Naive thymus-derived CD4-positive, alpha-beta T cell (primary cell): ENCODE data around the gene C2orf49. TPM values are rescaled to one million over a fixed set of nuclear protein-coding genes. Genes with fewer than 3 reads are reported as not detected.

ENCODE experiments used
- ATAC-seq: fragments of 150-1000 bp; cut with Tn5 transposase; 2 replicates; pipeline ENCODE4 v1.10.0; 2021; ENCODE audit warnings: mild to moderate bottlenecking, moderate library complexity
- CTCF ChIA-PET: fragments of 350-600 bp; sonication (Branson Sonifier 250); formaldehyde crosslinking; loops from one replicate; lab custom pipeline; 2021; ENCODE audit warnings: antibody characterized with exemption; lab: Charles Lee
- POLR2A ChIA-PET: fragments of 350-600 bp; sonication (Branson Sonifier 250); formaldehyde crosslinking; loops from one replicate; lab custom pipeline; 2021; ENCODE audit warnings: antibody characterized with exemption, inconsistent platforms; lab: Charles Lee
- DNase-seq, 9 donors: peaks; one replicate each; pipeline versions ENCODE4 v3.0.0 to v3.0.0-alpha.2; 2020 to 2022; ENCODE audit warnings: mixed read lengths in 1 of 9
- H3K27ac ChIP-seq: one replicate; pipeline ENCODE4 v1.7.0; 2013; ENCODE audit warnings: mild to moderate bottlenecking, low read depth, low read length, moderate library complexity
- H3K27me3 ChIP-seq, 2 donors: one replicate each; pipeline ENCODE4 v1.7.0; 2013; ENCODE audit warnings: low read length in 2 of 2, mild to moderate bottlenecking in 2 of 2, moderate library complexity in 2 of 2; ENCODE audit not compliant: control insufficient read depth in 2 of 2, insufficient read depth in 2 of 2
- H3K36me3 ChIP-seq, 3 experiments: 1 replicate in 2 of 3; 2 replicates in 1 of 3; pipeline ENCODE4 v1.7.0; 2013; ENCODE audit warnings: low read length in 3 of 3, mild to moderate bottlenecking in 3 of 3, moderate library complexity in 1 of 3; ENCODE audit not compliant: insufficient read depth in 3 of 3, control insufficient read depth in 2 of 3
- H3K4me1 ChIP-seq, 2 donors: one replicate each; pipeline ENCODE4 v1.7.0; 2013; ENCODE audit warnings: low read length in 2 of 2, mild to moderate bottlenecking in 2 of 2, moderate library complexity in 1 of 2; ENCODE audit not compliant: control insufficient read depth in 2 of 2, insufficient read depth in 2 of 2
- H3K4me3 ChIP-seq: 2 replicates; pipeline ENCODE4 v1.7.0; 2013; ENCODE audit warnings: mild to moderate bottlenecking, low read length
- H3K9me3 ChIP-seq, 3 experiments: 1 replicate in 2 of 3; 2 replicates in 1 of 3; pipeline ENCODE4 v1.7.0; 2013; ENCODE audit warnings: low read length in 3 of 3; ENCODE audit not compliant: control insufficient read depth in 2 of 3
- H3K27ac Mint-ChIP-seq, 9 donors: one replicate each; pipeline ENCODE4 v1.8.0; 2020 to 2022; ENCODE audit warnings: mixed read lengths in 9 of 9, mild to moderate bottlenecking in 8 of 9, moderate library complexity in 5 of 9, inconsistent platforms in 2 of 9
- H3K27me3 Mint-ChIP-seq, 5 donors: one replicate each; pipeline ENCODE4 v1.8.0; 2021 to 2022; ENCODE audit warnings: mixed read lengths in 5 of 5, mild to moderate bottlenecking in 1 of 5
- H3K36me3 Mint-ChIP-seq, 5 donors: one replicate each; pipeline ENCODE4 v1.8.0; 2020 to 2022; ENCODE audit warnings: mixed read lengths in 5 of 5, mild to moderate bottlenecking in 3 of 5, inconsistent platforms in 1 of 5
- H3K4me1 Mint-ChIP-seq, 7 donors: one replicate each; pipeline ENCODE4 v1.8.0; 2020 to 2022; ENCODE audit warnings: mixed read lengths in 7 of 7, mild to moderate bottlenecking in 3 of 7, inconsistent platforms in 1 of 7
- H3K4me3 Mint-ChIP-seq, 10 donors: one replicate each; pipeline ENCODE4 v1.8.0; 2020 to 2022; ENCODE audit warnings: mild to moderate bottlenecking in 10 of 10, mixed read lengths in 10 of 10, moderate library complexity in 6 of 10, inconsistent platforms in 2 of 10
- H3K9me3 Mint-ChIP-seq, 11 donors: one replicate each; pipeline ENCODE4 v1.8.0; 2020 to 2022; ENCODE audit warnings: mixed read lengths in 11 of 11, mild to moderate bottlenecking in 4 of 11, inconsistent platforms in 1 of 11, moderate library complexity in 1 of 11
- intact Hi-C, 2 donors: fragments of 100-400 bp; cut with micrococcal nuclease; formaldehyde crosslinking; loops; one replicate each; pipeline ENCODE4 v1.15.1; 2023
- polyA plus RNA-seq, 2 donors: library from polyadenylated mRNA; unstranded; fragments of 300-500 nt; fragmentation: Illumina TruSeq; gene quantifications; one replicate each; pipeline ENCODE4 v1.2.3, GENCODE V29; 2021
- total RNA-seq, 6 experiments: library from RNA in 5 of 6; stranded (reverse) in 5 of 6; gene quantifications; 1 replicate in 5 of 6; 2 replicates in 1 of 6; pipeline ENCODE4 v1.2.3 and lab custom pipeline; 2021 to 2026

C2orf49 gene
- total and polyA plus RNA-seq, 7 experiments from 2014 or later: 9.7 to 30.8 (median 19.9) TPM

GRCh38 chr2:105361102-105361889, 24.0 kb downstream of the C2orf49 start:
- peak overlapping the region in 8 of 9 donors; percentile 63 to 92 (median 82) for H3K27ac Mint-ChIP-seq
- Histone ChIP-seq H3K4me1 (peaks cover 0 to 31% of the 10 kb centered on the region in 2 donors), H3K27me3 (no peaks in the 10 kb centered on the region), H3K36me3 (peaks cover 0 to 31% (median 3%) of the 10 kb centered on the region in 3 experiments), H3K9me3 (peaks cover 0 to 16% (median 0%) of the 10 kb centered on the region in 3 experiments), H3K27ac (peak overlapping the region; percentile 45), H3K4me3 (no peak overlapping the region)
- ATAC-seq (peak; percentile 84), DNase-seq (peak in 6 of 9 donors; percentile 36 to 65 (median 55))
- H3K4me1 Mint-ChIP-seq: peaks cover 18 to 49% (median 38%) of the 10 kb centered on the region in 7 donors
- peaks cover 2 to 19% (median 6%) of the 10 kb centered on the region in 11 donors for H3K9me3 Mint-ChIP-seq
- no peaks in the 10 kb centered on the region for H3K27me3 Mint-ChIP-seq
- POLR2A ChIA-PET: no interaction called here
- peaks cover 9 to 39% (median 34%) of the 10 kb centered on the region in 5 donors for H3K36me3 Mint-ChIP-seq
- CTCF ChIA-PET: no interaction called here
- intact Hi-C loops: loop anchor here in 1 of 2 donors (10.0 kb wide), 2 partner anchors 434 to 1224 kb away; no protein-coding TSS in a partner anchor
- peak overlapping the region; percentile 46 to 77 (median 62) for H3K4me3 Mint-ChIP-seq

GRCh38 chr2:105362862-105363591, 25.7 kb downstream of the C2orf49 start:
- peak overlapping the region in 4 of 10 donors; percentile 9 to 60 (median 26) for H3K4me3 Mint-ChIP-seq
- Histone ChIP-seq H3K27ac (no peak overlapping the region), H3K27me3 (no peaks in the 10 kb centered on the region), H3K4me1 (peaks cover 0 to 31% of the 10 kb centered on the region in 2 donors), H3K9me3 (no peaks in the 10 kb centered on the region), H3K36me3 (peaks cover 0 to 15% (median 2%) of the 10 kb centered on the region in 3 experiments), H3K4me3 (no peak overlapping the region)
- H3K27me3 Mint-ChIP-seq: no peaks in the 10 kb centered on the region
- ChIA-PET POLR2A (interaction anchor here (0.8 kb wide), 1 partner anchor 27 kb away, joined by 3 read pairs; no protein-coding TSS in a partner anchor), CTCF (no interaction called here)
- H3K36me3 Mint-ChIP-seq: peaks cover 3 to 28% (median 18%) of the 10 kb centered on the region in 5 donors
- ATAC-seq (peak; percentile 19), DNase-seq (no peak)
- H3K27ac Mint-ChIP-seq: peak overlapping the region in 5 of 9 donors; percentile 21 to 68 (median 65)
- intact Hi-C loops: loop anchor here in 1 of 2 donors (10.0 kb wide), 2 partner anchors 432 to 1222 kb away; no protein-coding TSS in a partner anchor
- H3K4me1 Mint-ChIP-seq: peaks cover 18 to 49% (median 38%) of the 10 kb centered on the region in 7 donors
- peaks cover 0 to 3% (median 0%) of the 10 kb centered on the region in 11 donors for H3K9me3 Mint-ChIP-seq

- H3K4me1 ChIP-seq: peaks cover 0 to 31% of the 10 kb centered on the region in 2 donors
- CTCF ChIA-PET: interaction anchor here (1.0 to 1.4 kb wide), 2 partner anchors 157 to 168 kb away, joined by 3 to 5 read pairs; no protein-coding TSS in a partner anchor
- H3K36me3 ChIP-seq: peaks cover 0 to 3% (median 0%) of the 10 kb centered on the region in 3 experiments
- Mint-ChIP-seq H3K9me3 (no peaks in the 10 kb centered on the region), H3K36me3 (peaks cover 2 to 17% (median 7%) of the 10 kb centered on the region in 5 donors), H3K4me1 (peaks cover 20 to 47% (median 38%) of the 10 kb centered on the region in 7 donors), H3K27ac (peak overlapping the region in 2 of 9 donors; percentile 22 to 34), H3K27me3 (peaks cover 0 to under 1% (median 0%) of the 10 kb centered on the region in 5 donors), H3K4me3 (peak overlapping the region in 1 of 10 donors; percentile 16)
- H3K9me3 ChIP-seq: no peaks in the 10 kb centered on the region
- intact Hi-C loops: loop anchor here in 1 of 2 donors (10.0 kb wide), 2 partner anchors 430 to 1220 kb away; no protein-coding TSS in a partner anchor
- no peak overlapping the region for H3K27ac ChIP-seq
- no peak for ATAC-seq
- no peak overlapping the region for H3K4me3 ChIP-seq
- H3K27me3 ChIP-seq: no peaks in the 10 kb centered on the region
- no peak for DNase-seq
- POLR2A ChIA-PET: interaction anchor here (1.2 kb wide), 1 partner anchor 722 kb away, joined by 4 read pairs; no protein-coding TSS in a partner anchor
Observed at GRCh38 chr2:105364436-105365139, 27.2 kb downstream of the C2orf49 start.

GRCh38 chr2:105365206-105365605, 27.9 kb downstream of the C2orf49 start:
- DNase-seq (no peak), ATAC-seq (no peak)
- ChIA-PET CTCF (interaction anchor here (1.0 to 1.4 kb wide), 2 partner anchors 156 to 168 kb away, joined by 3 to 5 read pairs; no protein-coding TSS in a partner anchor), POLR2A (no interaction called here)
- Mint-ChIP-seq H3K27ac (peak overlapping the region in 3 of 9 donors; percentile 22 to 57 (median 34)), H3K4me1 (peaks cover 26 to 49% (median 40%) of the 10 kb centered on the region in 7 donors), H3K27me3 (peaks cover 0 to 2% (median 0%) of the 10 kb centered on the region in 5 donors), H3K4me3 (peak overlapping the region in 1 of 10 donors; percentile 16), H3K9me3 (no peaks in the 10 kb centered on the region), H3K36me3 (peaks cover 0 to 13% (median 4%) of the 10 kb centered on the region in 5 donors)
- H3K36me3 ChIP-seq: no peaks in the 10 kb centered on the region
- H3K27me3 ChIP-seq: no peaks in the 10 kb centered on the region
- no peak overlapping the region for H3K4me3 ChIP-seq
- intact Hi-C loops: loop anchor here in 1 of 2 donors (10.0 kb wide), 2 partner anchors 430 to 1220 kb away; no protein-coding TSS in a partner anchor
- H3K4me1 ChIP-seq: peaks cover 3 to 31% of the 10 kb centered on the region in 2 donors
- no peak overlapping the region for H3K27ac ChIP-seq
- no peaks in the 10 kb centered on the region for H3K9me3 ChIP-seq

- Histone ChIP-seq H3K27me3 (no peaks in the 10 kb centered on the region), H3K27ac (no peak overlapping the region), H3K36me3 (no peaks in the 10 kb centered on the region), H3K4me1 (peaks cover 0 to 11% of the 10 kb centered on the region in 2 donors), H3K9me3 (no peaks in the 10 kb centered on the region), H3K4me3 (no peak overlapping the region)
- Mint-ChIP-seq H3K4me3 (no peak overlapping the region), H3K9me3 (no peaks in the 10 kb centered on the region), H3K27me3 (peaks cover 0 to 2% (median 0%) of the 10 kb centered on the region in 5 donors), H3K27ac (no peak overlapping the region), H3K36me3 (peaks cover 0 to 13% (median 0%) of the 10 kb centered on the region in 5 donors), H3K4me1 (peaks cover 7 to 19% (median 13%) of the 10 kb centered on the region in 7 donors)
- ATAC-seq (no peak), DNase-seq (no peak)
- intact Hi-C loops: loop anchor here (1.0 to 10.0 kb wide), 4 partner anchors 426 to 1216 kb away; no protein-coding TSS in a partner anchor
- POLR2A ChIA-PET: interaction anchor here (0.5 kb wide), 1 partner anchor 9 kb away, joined by 3 read pairs; no protein-coding TSS in a partner anchor
- CTCF ChIA-PET: interaction anchor here (0.9 to 4.2 kb wide), 7 partner anchors 11 to 175 kb away, joined by 3 to 52 read pairs (median 5); no protein-coding TSS in a partner anchor
Observed at GRCh38 chr2:105368759-105369408, 31.5 kb downstream of the C2orf49 start.
